Measurements from ENCODE around the gene WDR6. TPM values are rescaled to one million over a fixed set of nuclear protein-coding genes. Genes with fewer than 3 reads are reported as not detected.

The WDR6 gene
- total and polyA plus RNA-seq, 9 of the 15 experiments (the other 6 are each of a cell fraction or from before 2014, with no cell fraction given) = 8.9 to 90.6 (median 44.7) TPM

DNA sequence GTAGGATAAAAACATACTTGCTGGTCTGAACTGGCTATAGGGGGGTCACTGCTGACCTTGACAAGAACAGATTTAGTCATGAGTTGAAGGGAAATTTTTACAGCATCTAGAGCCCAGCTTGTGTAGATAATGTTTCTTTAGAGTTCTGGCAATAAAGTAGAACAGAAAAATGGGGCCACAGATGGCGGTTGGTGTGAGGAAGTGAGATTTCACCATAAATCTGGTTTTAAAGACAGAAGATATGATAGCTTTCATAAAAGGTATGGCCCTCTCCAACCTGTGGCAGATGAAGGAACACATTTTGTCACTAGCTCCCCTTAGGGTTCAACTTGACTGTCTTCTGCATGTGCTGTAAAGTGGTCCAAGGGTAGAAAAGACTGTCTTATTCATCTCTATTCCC lies 46.4 kb downstream of the WDR6 start:
- no CpG with 5 or more reads among the region's 1 CpG for WGBS (ENCODE audit: insufficient coverage, low coverage, missing lambda C conversion rate)
- FAIRE-seq = no peak
- POLR2A ChIA-PET = interaction anchor here (1.0 kb wide), 1 partner anchor 9 kb away, joined by 3 read pairs; no protein-coding TSS in a partner anchor

More for the DNA sequence above, 46.4 kb downstream of the WDR6 start:
- H3K4me2 ChIP-seq (ENCODE audit: insufficient read depth, low read length) = no peak overlapping the region
- intact Hi-C loops (cut with micrococcal nuclease) (no loop called here), in situ Hi-C loops (cut with MboI) (no loop called here)
- H2AFZ ChIP-seq (ENCODE audit: low read depth, low read length) = no peak overlapping the region
- no peak for TF ChIP-seq ZKSCAN8 (CRISPR knock-in tag; IDR thresholded peaks at IDR 0.05)
- no peak for TF ChIP-seq MEF2A (IDR thresholded peaks at IDR 0.05; ENCODE audit: control insufficient read depth, low read depth, low read length)
- no peak for TF ChIP-seq RFX1 (IDR thresholded peaks at IDR 0.05)
- no peak for TF ChIP-seq CBX1 (IDR thresholded peaks at IDR 0.05; ENCODE audit: low read depth)
- TF ChIP-seq CREBBP (IDR thresholded peaks at IDR 0.05; ENCODE audit: low read depth, low read length) = no peak
- no peak for TF ChIP-seq ZNF24 (IDR thresholded peaks at IDR 0.05)
- TF ChIP-seq, protein P1, sequence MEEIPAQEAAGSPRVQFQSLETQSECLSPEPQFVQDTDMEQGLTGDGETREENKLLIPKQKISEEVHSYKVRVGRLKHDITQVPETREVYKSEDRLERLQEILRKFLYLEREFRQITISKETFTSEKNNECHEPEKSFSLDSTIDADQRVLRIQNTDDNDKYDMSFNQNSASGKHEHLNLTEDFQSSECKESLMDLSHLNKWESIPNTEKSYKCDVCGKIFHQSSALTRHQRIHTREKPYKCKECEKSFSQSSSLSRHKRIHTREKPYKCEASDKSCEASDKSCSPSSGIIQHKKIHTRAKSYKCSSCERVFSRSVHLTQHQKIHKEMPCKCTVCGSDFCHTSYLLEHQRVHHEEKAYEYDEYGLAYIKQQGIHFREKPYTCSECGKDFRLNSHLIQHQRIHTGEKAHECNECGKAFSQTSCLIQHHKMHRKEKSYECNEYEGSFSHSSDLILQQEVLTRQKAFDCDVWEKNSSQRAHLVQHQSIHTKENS (CRISPR knock-in tag; IDR thresholded peaks at IDR 0.05) = no peak
- TF ChIP-seq KHSRP (IDR thresholded peaks at IDR 0.05) = no peak
- TF ChIP-seq PHF8 (IDR thresholded peaks at IDR 0.05; ENCODE audit: borderline replicate concordance, low read length) = no peak
- TF ChIP-seq ZNF41 (CRISPR knock-in tag; conservative IDR thresholded peaks at IDR 0.05) = no peak
- TF ChIP-seq, protein P2, sequence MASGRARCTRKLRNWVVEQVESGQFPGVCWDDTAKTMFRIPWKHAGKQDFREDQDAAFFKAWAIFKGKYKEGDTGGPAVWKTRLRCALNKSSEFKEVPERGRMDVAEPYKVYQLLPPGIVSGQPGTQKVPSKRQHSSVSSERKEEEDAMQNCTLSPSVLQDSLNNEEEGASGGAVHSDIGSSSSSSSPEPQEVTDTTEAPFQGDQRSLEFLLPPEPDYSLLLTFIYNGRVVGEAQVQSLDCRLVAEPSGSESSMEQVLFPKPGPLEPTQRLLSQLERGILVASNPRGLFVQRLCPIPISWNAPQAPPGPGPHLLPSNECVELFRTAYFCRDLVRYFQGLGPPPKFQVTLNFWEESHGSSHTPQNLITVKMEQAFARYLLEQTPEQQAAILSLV (tag; IDR thresholded peaks at IDR 0.05) = no peak
- TF ChIP-seq HNRNPH1 (optimal IDR thresholded peaks at IDR 0.05; ENCODE audit: low read depth, low read length) = no peak
- TF ChIP-seq KDM5B (IDR thresholded peaks at IDR 0.05; ENCODE audit: insufficient replicate concordance, low read depth, low read length) = no peak
- no peak for TF ChIP-seq CREB3L1 (IDR thresholded peaks at IDR 0.05; ENCODE audit: borderline replicate concordance, low read depth)
- H3K27ac ChIP-seq (ENCODE audit: extremely low read depth, low read depth, low read length) = no peak overlapping the region
- CTCF ChIA-PET (ENCODE audit: low intra/inter-chr PET ratio) = no interaction called here
- H3K79me2 ChIP-seq (ENCODE audit: control insufficient read depth, insufficient read depth, low read length) = peaks cover 2% of the 10 kb centered on the region; the same call in 2 of the 3 replicates
- no peak for DNase-seq (ENCODE audit: extremely low read depth in 1 of 4, low spot score in 3 of 4)
- BruUV-seq (replicated peaks) = TSS peak; percentile 28
- peaks cover 3% of the 10 kb centered on the region for H3K9me1 ChIP-seq (ENCODE audit: control insufficient read depth, insufficient read depth, low read length)
- H3K4me1 ChIP-seq (replicated peaks in 1 of 2; ENCODE audit: control insufficient read depth in 2 of 2, insufficient read depth in 2 of 2, low read length in 2 of 2) = no peaks in the 10 kb centered on the region; a peak in 1 of 5 replicates
- ATAC-seq = no peak
- H3K9me3 ChIP-seq (replicated peaks; ENCODE audit: control insufficient read depth, insufficient read depth, low read depth, low read length) = no peaks in the 10 kb centered on the region
- no peaks in the 10 kb centered on the region for H4K20me1 ChIP-seq (replicated peaks; ENCODE audit: control insufficient read depth, insufficient read depth, low read length)
- no peak overlapping the region for H3K4me3 ChIP-seq
- H3K27me3 ChIP-seq (ENCODE audit: control insufficient read depth in 2 of 2, insufficient read depth in 2 of 2, low read length in 2 of 2) = no peaks in the 10 kb centered on the region
- no peak overlapping the region for H3K9ac ChIP-seq (ENCODE audit: insufficient read depth in 1 of 2, low read depth in 2 of 2, low read length in 2 of 2)
- peaks cover 68% of the 10 kb centered on the region; the same call in 2 of the 3 replicates for H3K36me3 ChIP-seq (ENCODE audit: control insufficient read depth, insufficient read depth, low read length)
